ENCODE results near the gene SPTY2D1.
"Not testable (repeated sequence)": the region's sequence is repeated elsewhere in the genome, so short reads cannot be mapped to it uniquely, and the experiment has no call there.

Gene SPTY2D1, protein sequence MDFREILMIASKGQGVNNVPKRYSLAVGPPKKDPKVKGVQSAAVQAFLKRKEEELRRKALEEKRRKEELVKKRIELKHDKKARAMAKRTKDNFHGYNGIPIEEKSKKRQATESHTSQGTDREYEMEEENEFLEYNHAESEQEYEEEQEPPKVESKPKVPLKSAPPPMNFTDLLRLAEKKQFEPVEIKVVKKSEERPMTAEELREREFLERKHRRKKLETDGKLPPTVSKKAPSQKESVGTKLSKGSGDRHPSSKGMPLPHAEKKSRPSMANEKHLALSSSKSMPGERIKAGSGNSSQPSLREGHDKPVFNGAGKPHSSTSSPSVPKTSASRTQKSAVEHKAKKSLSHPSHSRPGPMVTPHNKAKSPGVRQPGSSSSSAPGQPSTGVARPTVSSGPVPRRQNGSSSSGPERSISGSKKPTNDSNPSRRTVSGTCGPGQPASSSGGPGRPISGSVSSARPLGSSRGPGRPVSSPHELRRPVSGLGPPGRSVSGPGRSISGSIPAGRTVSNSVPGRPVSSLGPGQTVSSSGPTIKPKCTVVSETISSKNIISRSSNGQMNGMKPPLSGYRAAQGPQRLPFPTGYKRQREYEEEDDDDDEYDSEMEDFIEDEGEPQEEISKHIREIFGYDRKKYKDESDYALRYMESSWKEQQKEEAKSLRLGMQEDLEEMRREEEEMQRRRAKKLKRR

DNA sequence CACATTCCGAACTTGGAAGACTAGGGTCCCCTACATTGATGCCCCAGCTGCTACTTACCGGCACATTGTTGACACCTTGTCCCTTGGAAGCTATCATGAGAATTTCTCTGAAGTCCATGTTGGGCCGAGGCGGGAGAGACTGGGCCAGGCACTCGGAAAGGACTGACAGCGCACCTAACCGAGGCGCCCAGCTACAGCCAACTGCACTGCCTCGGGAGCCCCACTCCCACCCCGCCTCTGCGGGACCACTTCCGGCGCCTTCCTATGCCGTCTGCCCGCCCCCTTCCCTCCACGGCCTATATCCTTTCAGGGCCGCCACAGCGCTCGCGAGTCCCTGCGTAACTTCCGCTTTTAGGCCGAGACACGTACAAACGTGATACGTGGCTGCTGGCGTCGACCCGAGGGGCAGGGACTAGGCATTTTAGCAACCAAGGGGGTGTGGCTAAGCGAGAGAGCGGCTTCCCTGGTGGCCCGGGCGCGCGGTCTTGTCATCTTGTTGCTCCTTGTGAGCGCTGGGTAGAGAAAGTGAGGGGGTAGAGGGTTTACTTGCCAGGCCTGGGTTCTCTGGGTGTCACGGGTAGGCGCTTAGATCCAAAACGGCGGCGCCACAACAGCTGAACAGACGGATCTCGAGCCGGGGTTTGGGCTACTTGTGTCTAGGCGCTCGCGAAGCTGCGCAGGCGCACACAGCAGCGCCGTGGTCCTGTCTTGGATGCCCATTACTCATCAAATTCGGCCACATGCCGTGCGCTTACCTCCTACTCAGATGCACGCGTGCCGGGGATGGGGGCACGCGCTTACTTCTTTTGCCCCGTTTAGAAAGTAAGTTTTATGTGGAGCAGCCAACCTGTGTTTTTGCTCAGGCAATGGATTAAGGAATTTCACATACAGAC, at the start of gene SPTY2D1:
Gene SPTY2D1, minus strand, starts transcription at position 203 of the 893 bp plus-strand sequence. Its CDS starts 85 bp downstream, at position 118.
- in situ Hi-C loops (cut with MboI; ENCODE audit: low sequenced_read_pairs): no loop called here

DNA sequence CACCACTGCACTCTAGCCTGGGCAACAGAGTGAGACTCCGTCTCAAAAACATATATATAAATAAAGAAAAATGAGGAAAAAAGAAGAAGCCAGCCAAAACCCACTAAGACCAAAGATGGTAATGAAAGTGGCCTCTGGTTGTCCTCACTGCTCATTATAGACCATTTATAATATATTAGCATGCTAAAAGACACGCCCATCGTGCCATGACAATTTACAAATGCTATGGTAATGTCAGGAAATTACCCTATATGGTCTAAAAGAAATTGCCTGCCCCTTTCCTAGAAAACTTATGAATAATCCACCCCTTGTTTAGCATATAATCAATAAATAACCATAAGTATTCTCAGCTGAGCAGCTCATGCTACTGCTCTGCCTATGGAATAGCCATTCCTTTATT, 48.3 kb upstream of the SPTY2D1 start:
- in situ Hi-C loops (cut with MboI; ENCODE audit: low sequenced_read_pairs): no loop called here

DNA sequence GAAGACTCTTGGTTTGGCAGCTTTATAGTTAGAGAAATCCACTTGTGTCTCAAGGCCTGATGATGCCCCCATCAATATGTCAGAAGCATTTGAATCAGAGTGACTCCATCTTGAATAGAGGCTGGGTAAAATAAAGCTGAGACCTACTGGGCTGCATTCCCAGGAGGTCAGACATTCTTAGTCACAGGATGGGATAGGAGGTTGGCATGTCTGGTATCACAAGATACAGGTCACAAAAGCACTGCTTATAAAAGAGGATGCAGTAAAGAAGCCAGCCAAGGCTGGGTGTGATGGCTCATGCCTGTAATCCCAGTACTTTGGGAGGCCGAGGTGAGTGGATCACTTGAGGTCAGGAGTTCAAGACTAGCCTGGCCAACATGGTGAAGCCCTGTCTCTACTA, 47.8 kb upstream of the SPTY2D1 start:
- in situ Hi-C loops (cut with MboI; ENCODE audit: low sequenced_read_pairs): not testable (repeated sequence)

DNA sequence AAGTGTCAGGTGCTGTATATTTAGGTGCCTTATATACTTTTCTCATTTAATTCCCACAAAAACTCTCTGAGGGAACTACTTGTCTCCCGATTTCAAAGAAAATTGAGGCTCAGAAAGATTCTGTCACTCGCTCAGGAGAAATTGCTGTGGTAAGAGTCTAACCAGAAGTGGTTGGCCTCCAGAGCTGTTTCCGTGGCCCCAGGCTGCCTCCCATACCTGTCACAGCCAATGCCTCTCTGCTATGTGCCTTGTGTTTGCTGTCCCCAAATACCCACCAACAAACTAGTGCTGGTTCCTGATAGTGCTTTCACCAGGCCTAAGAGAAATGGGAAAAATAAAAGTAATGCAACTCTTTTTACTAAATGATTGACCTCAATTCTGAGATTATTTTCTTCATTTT, 43.4 kb upstream of the SPTY2D1 start:
- in situ Hi-C loops (cut with MboI; ENCODE audit: low sequenced_read_pairs): no loop called here

DNA sequence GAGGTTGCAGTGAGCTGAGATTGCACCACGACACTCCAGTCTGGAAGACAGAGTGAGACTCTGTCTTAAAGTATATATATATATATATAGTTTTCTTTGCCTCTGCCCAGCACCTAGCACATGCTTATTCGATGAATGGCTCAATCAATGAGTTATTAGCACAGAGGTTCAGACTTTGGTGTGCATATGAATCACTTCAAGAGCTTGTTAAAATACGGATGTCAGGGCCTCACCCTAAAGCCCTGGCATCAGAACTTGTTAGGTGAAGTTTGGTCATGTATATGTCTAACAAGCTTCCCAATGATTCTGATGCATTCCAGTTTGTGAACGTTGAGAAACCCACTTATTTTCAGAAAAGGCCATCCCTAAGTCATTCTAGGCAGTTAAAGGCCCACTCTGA, 42.7 kb upstream of the SPTY2D1 start:
- in situ Hi-C loops (cut with MboI; ENCODE audit: low sequenced_read_pairs): no loop called here

DNA sequence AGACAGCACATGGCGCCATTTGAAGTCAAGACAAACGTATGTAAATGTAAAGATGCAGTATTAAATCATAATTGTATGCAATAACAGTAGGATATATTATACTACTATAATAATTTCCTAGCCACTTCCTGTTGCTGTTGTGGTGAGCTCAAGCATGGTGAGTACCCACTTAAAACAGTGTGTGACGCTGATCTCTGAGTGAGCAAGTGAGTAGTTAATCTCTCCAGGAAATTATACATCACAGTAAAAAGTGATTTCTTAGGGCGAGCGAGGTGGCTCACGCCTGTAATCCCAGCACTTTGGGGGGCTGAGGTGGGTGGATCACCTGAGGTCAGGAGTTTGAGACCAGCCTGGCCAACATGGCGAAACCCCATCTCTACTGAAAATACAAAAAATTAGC, 38.1 kb upstream of the SPTY2D1 start:
- in situ Hi-C loops (cut with MboI; ENCODE audit: low sequenced_read_pairs): not testable (repeated sequence)

DNA sequence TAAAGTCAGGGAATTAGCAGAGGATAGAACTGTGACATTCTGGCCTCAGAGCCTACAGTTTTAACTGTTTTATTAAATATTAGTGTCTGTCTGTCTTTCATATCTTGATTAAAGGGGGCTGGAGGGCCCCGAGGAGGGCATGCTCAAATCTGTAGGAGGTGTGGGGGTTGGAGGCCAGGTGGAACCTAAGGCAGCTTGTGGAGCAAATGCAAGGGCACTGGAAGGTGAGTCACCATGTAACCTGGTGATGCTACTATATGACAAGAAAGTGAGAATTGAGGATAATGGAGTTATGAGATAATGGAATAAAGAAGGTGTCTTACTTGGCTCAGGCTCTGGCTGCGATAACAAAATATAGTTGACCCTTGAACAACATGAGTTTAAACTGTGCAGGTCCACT, 37.1 kb upstream of the SPTY2D1 start:
- in situ Hi-C loops (cut with MboI; ENCODE audit: low sequenced_read_pairs): no loop called here

DNA sequence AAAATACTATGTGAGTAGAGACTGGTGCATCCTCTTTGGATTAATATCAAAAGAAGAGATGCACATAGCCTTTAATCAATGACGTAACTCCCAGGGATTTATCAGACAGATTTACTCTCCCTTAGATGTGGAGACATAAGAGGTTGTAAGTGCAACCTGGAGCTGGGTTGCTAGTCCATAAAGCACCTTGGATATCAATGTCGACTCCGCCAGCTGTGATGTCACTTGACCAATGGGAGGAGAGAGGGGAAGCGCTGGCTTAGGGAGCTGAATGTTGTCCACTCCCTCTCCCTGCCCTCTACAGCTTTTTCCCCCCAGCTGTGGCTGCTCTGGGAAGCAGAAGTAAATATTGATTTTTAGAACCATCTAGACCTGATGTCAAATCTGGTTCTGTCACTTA, 35.6 kb upstream of the SPTY2D1 start:
- in situ Hi-C loops (cut with MboI; ENCODE audit: low sequenced_read_pairs): no loop called here

DNA sequence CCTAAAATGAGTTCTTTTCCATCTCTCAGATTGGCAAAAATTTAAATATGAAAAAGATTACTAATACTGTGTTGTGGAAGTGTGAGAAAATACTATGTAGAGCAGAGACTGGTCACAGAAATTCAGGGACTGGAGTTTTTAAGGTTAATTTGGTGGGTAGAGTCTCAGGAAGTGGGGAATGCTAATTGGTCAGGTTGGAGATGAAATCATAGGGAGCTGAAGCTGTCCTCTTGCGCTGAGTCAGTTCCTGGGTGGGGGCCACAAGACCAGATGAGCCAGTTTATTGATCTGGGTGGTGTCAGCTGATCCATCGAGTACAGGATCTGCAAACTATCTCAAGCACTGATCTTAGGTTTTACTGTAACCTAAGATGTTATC, 35.1 kb upstream of the SPTY2D1 start:
- in situ Hi-C loops (cut with MboI; ENCODE audit: low sequenced_read_pairs): no loop called here

DNA sequence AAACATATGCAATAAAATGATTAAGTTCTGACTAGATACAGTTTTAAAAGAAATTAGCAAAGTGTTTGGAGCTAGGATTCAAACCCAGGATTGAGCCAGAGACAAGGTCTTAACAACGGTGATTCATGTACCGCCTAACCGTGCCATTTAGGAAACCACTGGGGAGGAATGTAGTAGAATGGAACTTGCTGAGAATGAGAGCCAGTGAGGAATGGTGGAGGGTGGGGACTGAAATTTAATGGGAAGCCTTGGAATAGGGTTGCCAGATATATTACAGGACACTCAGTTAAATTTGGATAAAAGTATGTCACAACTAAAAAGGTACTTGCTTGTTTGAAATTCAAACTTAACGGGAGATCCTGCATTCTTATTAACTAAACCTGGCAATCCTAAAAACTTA, 34.0 kb upstream of the SPTY2D1 start:
- in situ Hi-C loops (cut with MboI; ENCODE audit: low sequenced_read_pairs): no loop called here

DNA sequence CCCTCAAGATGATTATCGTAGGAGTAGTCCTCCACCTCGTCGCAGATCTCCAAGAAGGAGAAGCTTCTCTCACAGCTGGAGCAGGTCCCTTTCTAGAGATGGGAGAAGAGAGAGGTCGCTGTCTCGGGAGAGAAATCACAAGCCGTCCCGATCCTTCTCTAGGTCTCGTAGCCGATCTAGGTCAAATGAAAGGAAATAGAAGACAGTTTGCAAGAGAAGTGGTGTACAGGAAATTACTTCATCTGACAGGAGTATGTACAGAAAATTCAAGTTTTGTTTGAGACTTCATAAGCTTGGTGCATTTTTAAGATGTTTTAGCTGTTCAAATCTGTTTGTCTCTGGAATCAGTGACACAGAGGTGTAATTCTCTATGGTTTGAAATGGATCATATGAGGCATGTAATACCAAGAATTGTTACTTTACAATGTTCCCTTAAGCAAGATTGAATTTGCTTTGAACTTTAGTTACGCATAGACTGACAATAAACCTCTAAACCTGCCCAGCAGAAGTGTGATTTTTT, 31.3 kb upstream of the SPTY2D1 start:
- in situ Hi-C loops (cut with MboI; ENCODE audit: low sequenced_read_pairs): not testable (repeated sequence)

DNA sequence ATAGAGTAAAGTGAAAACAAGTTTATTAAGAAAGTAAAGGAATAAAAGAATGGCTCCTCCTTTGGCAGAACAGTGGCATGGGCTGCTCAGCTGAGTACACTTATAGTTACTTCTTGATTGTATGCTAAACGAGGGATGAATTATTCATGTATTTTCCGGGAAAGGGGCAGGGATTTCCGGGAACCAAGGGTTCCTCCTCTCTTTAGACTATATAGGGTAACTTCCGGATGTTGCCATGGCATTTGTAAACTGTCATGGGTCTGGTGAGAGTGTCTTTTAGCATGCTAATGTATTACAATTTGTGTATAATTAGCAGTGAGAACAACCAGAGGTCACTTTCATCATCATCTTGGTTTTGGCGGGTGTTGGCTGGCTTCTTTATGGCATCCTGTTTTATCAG, 23.5 kb upstream of the SPTY2D1 start:
- in situ Hi-C loops (cut with MboI; ENCODE audit: low sequenced_read_pairs): no loop called here

DNA sequence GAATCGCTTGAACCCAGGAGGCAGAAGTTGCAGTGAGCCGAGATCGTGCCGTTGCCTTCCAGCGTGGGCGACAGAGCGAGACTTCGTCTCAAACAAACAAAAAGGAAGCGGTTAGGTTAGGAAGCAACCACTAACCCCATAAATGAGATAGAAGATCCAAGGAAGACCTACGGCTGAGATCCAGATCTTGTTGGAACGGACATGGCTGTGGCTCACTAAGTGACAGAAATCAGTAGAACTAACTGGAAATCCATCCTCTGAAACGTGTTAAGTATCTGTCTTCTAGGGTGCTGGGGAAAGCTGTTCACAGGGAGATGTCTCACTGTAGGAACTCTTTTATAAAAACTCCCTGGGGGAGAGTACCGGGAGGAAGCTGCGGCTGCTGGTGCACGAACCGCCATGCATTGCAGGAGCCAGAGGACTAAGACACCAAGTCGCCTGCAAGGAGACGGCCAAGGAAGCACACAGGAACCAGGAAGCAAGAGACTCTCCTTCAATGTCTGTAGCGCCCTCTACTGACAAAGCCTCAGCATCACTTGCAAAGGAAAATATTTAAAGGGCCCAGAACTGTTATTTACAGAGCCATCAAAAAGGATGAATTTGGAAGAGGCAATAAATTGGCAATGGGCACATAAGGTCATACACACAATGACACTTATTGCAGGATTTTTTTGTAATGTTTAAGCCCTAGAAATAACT, 16.9 kb upstream of the SPTY2D1 start:
- in situ Hi-C loops (cut with MboI; ENCODE audit: low sequenced_read_pairs): no loop called here

DNA sequence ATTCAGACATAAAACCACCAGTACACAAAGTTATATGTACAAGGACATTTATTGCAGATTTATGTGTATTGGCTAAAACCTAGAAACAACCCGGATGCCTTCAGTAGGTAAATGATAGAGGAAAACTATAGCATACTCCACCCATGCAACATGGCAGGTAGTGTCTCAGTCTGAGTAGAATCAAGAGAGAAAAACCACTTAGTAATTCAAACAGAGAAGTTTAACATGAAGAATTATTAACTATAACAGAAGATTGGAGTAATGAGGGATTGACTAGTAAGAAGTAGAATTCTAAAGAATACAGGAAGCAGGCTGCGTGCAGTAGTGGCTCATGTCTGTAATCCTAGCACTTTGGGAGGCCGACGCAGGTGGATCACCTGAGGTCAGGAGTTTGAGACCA, 16.2 kb upstream of the SPTY2D1 start:
- in situ Hi-C loops (cut with MboI; ENCODE audit: low sequenced_read_pairs): no loop called here

DNA sequence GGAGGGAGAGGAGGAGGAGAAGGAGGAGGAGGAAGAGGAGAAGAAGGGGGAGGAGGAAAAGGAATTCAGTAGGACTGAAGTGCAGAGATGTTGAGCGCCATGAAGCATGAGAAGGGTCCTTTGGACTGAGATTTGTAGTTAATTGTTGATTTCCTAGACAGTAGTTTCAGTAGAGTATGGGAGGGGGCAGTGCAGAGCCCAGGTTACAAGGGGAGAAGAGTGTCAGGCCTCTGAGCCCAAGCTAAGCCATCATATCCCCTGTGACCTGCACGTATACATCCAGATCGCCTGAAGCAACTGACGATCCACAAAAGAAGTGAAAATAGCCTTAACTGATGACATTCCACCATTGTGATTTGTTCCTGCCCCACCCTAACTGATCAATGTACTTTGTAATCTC, 8.9 kb upstream of the SPTY2D1 start:
- in situ Hi-C loops (cut with MboI; ENCODE audit: low sequenced_read_pairs): not testable (repeated sequence)

DNA sequence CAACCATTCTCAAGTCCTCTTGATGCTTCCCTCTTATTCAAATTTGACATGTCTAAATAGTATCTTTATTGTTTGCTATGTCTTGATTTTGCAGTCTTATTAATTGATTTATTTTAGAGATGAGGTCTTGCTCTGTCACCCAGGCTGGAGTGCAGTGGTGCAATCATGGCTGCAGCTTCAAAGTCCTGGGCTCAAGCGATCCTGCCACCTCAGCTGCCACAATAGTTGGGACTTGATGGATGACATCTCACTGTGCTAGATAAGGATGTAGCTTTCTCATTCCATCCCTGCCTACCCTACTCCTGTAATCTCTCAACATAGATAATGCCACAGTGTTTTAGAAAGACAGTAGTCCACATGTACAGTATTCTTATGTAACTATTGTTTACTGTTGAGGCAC, 7.5 kb upstream of the SPTY2D1 start:
- in situ Hi-C loops (cut with MboI; ENCODE audit: low sequenced_read_pairs): no loop called here

DNA sequence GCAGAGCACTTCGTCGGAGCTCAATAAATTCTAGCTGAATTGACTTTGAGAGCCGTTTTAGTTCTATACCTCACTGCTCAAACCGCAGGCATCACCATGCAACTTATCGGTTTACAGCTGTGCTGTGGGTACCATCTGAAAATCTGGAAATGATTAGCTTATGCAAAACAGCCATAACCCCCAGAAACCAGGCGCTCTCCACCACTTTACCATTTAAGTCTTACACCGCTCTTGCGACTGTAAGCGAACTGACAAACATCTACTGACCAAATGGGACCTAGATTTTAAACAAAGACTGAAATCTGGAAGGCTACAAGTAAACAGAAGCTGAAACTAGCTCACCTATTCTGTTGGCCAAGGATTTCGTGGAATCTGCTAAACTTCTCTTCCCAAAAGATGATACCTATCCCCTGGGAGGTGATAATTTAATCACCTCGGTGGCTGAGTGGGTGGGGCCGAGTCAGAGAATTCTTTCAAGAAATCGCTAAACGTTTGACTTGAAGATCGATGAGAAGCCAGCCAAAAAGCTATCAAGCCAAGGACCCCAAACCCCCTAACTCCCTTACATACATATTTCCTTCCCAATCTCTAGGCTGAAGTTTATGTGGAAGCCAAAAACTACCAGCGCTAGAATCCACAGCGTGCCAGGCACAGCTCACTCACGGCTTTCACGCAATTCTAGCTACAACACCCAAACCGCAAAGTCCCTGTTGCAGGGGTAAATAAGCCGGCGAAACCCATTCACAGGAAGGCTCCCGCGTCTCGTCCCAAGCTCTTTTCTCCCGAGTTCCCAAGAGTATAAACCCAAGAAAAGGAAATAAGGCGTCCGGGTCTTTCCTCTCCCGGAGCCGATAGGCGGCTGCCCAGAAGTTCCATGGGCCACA, 644 bp downstream of the SPTY2D1 start:
- in situ Hi-C loops (cut with MboI; ENCODE audit: low sequenced_read_pairs): no loop called here

DNA sequence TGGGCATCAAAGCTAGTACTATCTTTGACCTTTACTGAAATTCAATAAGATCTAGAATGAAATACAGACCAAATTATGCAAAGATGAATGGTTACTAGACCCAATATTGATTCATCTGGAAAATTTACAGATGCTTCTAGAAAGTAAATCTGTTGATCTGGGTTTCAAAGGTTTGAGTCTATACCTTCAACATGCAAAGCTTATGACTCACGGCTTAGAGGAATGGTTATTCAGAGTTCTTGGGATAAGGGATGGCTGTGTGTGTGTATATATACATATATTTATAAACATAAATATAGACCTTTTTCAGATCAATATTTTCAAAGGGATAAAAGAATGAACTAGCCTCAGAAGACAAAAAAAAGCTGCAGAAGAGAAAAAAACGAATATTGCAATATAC, 1.3 kb downstream of the SPTY2D1 start:
- in situ Hi-C loops (cut with MboI; ENCODE audit: low sequenced_read_pairs): no loop called here

DNA sequence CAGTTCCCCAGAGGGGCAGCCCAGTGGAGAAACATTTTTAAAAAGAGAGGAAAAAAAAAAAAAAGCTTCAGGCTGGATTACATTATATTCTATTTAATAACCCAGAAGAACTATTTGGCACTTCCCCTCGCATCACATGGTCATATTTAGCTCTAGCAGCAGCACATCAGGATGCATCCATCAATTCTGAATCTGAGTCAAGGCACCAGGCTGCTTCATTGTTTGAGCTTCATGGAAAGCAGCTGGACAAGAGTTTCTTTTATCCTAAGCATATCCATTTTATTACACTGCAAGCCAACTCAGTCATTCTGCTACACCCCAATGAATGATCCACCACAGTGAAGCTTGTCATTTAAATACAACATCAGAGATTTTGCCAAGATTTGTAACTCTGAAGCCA, 10.0 kb downstream of the SPTY2D1 start:
- in situ Hi-C loops (cut with MboI; ENCODE audit: low sequenced_read_pairs): no loop called here

DNA sequence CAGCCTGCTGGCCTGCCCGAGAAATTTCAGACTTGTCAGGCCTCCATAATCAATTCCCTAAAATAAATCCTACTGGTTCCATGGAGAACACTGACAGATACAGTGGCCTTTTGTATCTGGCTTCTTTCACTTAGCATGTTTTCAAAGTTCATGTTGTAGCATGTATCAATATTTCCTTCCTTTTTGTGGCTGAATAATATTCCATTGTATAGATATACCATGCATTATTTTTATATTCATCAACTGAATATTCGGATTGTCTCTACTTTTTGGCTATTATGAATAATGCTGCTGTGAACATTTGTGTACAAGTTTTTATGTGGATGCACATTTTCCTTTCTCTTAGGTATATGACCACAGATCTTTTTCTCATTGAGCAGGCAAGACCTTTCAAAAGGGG, 10.4 kb downstream of the SPTY2D1 start:
- in situ Hi-C loops (cut with MboI; ENCODE audit: low sequenced_read_pairs): no loop called here

Measured in HL-60/S4 (cell line).